Measurements from ENCODE around the gene NACC1.

DNA sequence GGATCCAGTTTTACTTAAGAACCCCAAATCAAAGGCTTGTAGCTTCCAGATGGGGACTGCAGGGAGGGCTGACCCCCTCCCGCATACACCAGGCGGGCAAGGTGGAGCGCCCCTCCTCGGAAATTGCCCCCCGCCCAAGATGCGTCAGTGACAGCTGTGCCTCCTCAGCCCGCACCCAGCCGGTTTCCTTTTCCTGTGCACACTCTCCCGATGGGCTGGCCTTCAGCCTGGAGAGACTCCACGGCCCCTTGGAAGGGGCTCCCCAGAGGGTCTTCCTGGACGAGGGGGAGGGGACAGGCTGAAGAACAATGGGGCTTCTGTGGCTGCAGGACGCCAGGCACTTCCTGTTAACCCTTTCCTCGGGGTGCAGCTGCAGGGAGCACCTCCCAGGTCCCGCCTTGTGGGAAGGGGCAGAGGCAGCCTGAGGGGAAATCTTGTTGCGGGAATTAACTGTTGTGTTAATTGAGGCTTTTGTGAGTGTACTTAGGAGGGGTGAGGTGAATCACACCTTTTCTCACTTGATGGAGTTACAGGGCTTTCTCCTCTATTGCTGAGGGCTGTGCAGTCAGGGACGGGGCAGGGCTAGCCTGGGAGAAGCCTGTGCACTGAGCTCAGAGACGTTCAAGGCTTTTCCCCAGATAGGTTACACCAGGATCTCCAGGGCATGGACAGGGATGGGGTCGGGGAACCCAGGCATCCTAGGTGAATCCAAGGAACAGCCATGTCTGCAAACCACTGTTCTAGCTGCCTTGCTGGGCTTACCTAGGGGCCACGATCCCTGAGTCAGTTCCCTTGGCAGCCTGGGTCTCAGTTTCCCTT is 46.5 kb downstream of the NACC1 start:
- no peak for TF ChIP-seq MYNN (tag by site-specific recombination; IDR thresholded peaks at IDR 0.05; ENCODE audit: borderline replicate concordance)
- no peak for TF ChIP-seq CTCF (tag by site-specific recombination; IDR thresholded peaks at IDR 0.05)
- no peak for TF ChIP-seq ZNF274 (IDR thresholded peaks at IDR 0.05; ENCODE audit: low read length)
- no peak for TF ChIP-seq ZNF274 (tag by site-specific recombination; IDR thresholded peaks at IDR 0.05; ENCODE audit: borderline replicate concordance)
- no peak for TF ChIP-seq ZNF121 (tag by site-specific recombination; IDR thresholded peaks at IDR 0.05)
- TF ChIP-seq, protein P1, sequence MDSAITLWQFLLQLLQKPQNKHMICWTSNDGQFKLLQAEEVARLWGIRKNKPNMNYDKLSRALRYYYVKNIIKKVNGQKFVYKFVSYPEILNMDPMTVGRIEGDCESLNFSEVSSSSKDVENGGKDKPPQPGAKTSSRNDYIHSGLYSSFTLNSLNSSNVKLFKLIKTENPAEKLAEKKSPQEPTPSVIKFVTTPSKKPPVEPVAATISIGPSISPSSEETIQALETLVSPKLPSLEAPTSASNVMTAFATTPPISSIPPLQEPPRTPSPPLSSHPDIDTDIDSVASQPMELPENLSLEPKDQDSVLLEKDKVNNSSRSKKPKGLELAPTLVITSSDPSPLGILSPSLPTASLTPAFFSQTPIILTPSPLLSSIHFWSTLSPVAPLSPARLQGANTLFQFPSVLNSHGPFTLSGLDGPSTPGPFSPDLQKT (IDR thresholded peaks at IDR 0.05; ENCODE audit: borderline replicate concordance, low read depth, low read length) = no peak
- no peak for TF ChIP-seq ZBTB7A (tag by site-specific recombination; IDR thresholded peaks at IDR 0.05; ENCODE audit: low read depth)
- TF ChIP-seq ZNF768 (tag by site-specific recombination; IDR thresholded peaks at IDR 0.05) = no peak
